Endothelial cell of umbilical vein (primary cell): ENCODE results near the gene FCER2.

Experiments used
- EZH2 ChIP-seq: IDR thresholded peaks from 2 replicates; pipeline ENCODE4 v1.6.1; 2012; ENCODE audit warnings: borderline replicate concordance, low read depth, mild to moderate bottlenecking, moderate library complexity, low read length, inconsistent platforms; ENCODE audit not compliant: severe bottlenecking
- FOS ChIP-seq: IDR thresholded peaks from 2 replicates; pipeline ENCODE4 v1.6.1; 2011; ENCODE audit warnings: mild to moderate bottlenecking, low read length, moderate library complexity, borderline replicate concordance; ENCODE audit not compliant: insufficient read depth
- JUN ChIP-seq: IDR thresholded peaks from 2 replicates; pipeline ENCODE4 v1.6.1; 2011; ENCODE audit warnings: borderline replicate concordance, low read depth; ENCODE audit not compliant: insufficient read length, insufficient read depth
- MYC ChIP-seq: IDR thresholded peaks from one replicate; pipeline ENCODE4 v1.6.1; 2011; ENCODE audit warnings: mild to moderate bottlenecking, low read depth, low read length
- POLR2A ChIP-seq: IDR thresholded peaks from 2 replicates; pipeline ENCODE4 v1.6.1; 2012; ENCODE audit warnings: low read depth, mild to moderate bottlenecking, control low read depth, low read length
- POLR2AphosphoS5 ChIP-seq: IDR thresholded peaks from 2 replicates; pipeline ENCODE4 v1.6.1; 2012; ENCODE audit warnings: low read depth, mild to moderate bottlenecking, control low read depth, low read length, moderate library complexity; ENCODE audit not compliant: insufficient read depth
- TF ChIP-seq, protein P1 (sequence below), 2 donors: IDR thresholded peaks; 1 replicate in 1 of 2; 2 replicates in 1 of 2; pipeline ENCODE4 v1.5.1; 2011; ENCODE audit warnings: low read length in 2 of 2, mild to moderate bottlenecking in 2 of 2, moderate library complexity in 2 of 2, control low read depth in 1 of 2, inconsistent platforms in 1 of 2, low read depth in 1 of 2; ENCODE audit not compliant: insufficient read depth in 1 of 2; ENCODE audit errors: extremely low read depth in 1 of 2
- TF ChIP-seq, protein P2 (sequence below): IDR thresholded peaks from 2 replicates; pipeline ENCODE4 v1.6.1; 2011; ENCODE audit not compliant: insufficient read depth, insufficient read length

DNA sequence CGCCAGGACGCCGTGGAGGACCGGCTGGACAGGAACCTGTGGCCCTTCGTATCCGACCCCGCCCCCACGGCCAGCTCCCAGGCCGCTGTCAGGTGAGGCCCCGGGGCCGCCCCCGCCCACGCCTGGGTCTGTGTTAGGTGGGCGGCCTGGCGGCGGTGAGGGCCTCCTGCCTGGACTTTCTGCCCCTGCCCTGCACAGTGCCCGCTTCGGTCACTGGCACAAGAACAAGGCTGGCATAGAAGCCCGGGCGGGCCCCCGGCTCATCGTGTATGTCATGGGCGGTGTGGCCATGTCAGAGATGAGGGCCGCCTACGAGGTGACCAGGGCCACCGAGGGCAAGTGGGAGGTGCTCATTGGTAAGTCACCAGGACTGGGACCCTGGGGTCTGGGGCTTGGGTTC lies 54.8 kb downstream of the FCER2 start:
- TF ChIP-seq EZH2 = no peak
- TF ChIP-seq, protein P1, sequence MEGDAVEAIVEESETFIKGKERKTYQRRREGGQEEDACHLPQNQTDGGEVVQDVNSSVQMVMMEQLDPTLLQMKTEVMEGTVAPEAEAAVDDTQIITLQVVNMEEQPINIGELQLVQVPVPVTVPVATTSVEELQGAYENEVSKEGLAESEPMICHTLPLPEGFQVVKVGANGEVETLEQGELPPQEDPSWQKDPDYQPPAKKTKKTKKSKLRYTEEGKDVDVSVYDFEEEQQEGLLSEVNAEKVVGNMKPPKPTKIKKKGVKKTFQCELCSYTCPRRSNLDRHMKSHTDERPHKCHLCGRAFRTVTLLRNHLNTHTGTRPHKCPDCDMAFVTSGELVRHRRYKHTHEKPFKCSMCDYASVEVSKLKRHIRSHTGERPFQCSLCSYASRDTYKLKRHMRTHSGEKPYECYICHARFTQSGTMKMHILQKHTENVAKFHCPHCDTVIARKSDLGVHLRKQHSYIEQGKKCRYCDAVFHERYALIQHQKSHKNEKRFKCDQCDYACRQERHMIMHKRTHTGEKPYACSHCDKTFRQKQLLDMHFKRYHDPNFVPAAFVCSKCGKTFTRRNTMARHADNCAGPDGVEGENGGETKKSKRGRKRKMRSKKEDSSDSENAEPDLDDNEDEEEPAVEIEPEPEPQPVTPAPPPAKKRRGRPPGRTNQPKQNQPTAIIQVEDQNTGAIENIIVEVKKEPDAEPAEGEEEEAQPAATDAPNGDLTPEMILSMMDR (IDR thresholded peaks at IDR 0.05; ENCODE audit: extremely low read depth in 1 of 2, insufficient read depth in 1 of 2, low read depth in 1 of 2, low read length in 2 of 2) = no peak
- no peak for TF ChIP-seq POLR2AphosphoS5
- TF ChIP-seq POLR2A = no peak
- no peak for TF ChIP-seq JUN
- TF ChIP-seq MYC = no peak
- no peak for TF ChIP-seq FOS
- TF ChIP-seq, protein P2, sequence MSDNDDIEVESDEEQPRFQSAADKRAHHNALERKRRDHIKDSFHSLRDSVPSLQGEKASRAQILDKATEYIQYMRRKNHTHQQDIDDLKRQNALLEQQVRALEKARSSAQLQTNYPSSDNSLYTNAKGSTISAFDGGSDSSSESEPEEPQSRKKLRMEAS = no peak
